Measurements from ENCODE around the gene PGBD2.
A peak's percentile ranks its signal among the peaks of the same experiment; 100 is the strongest.
"Not testable (repeated sequence)": the region's sequence is repeated elsewhere in the genome, so short reads cannot be mapped to it uniquely, and the experiment has no call there.

The PGBD2 gene

GRCh38 chr1:248926401-248927182, 20.6 kb downstream of the PGBD2 start:
- peak; percentile 75 for DNase-seq

GRCh38 chr1:248927283-248927682, 21.2 kb downstream of the PGBD2 start:
- not testable (repeated sequence) for DNase-seq

- DNase-seq = not testable (repeated sequence)
These were observed 22.1 kb downstream of the PGBD2 start for GRCh38 chr1:248928122-248928521.

GRCh38 chr1:248930037-248930436, 24.0 kb downstream of the PGBD2 start:
- not testable (repeated sequence) for DNase-seq

GRCh38 chr1:248938173-248938809, 32.3 kb downstream of the PGBD2 start:
- DNase-seq = not testable (repeated sequence)

- DNase-seq = not testable (repeated sequence)
These were observed 38.3 kb downstream of the PGBD2 start for GRCh38 chr1:248944134-248944999.

- DNase-seq = not testable (repeated sequence)
These were observed 39.0 kb downstream of the PGBD2 start for GRCh38 chr1:248945000-248945423.

GRCh38 chr1:248945453-248945852, 39.4 kb downstream of the PGBD2 start:
- not testable (repeated sequence) for DNase-seq

- DNase-seq = not testable (repeated sequence)
These were observed 39.9 kb downstream of the PGBD2 start for GRCh38 chr1:248945856-248946416.
